IMR-90 (cell line): ENCODE measurements around the gene TPO. TPM values are rescaled to one million over a fixed set of nuclear protein-coding genes. Genes with fewer than 3 reads are reported as not detected.

Source experiments
- ATAC-seq: fragments of 200-7000 bp; cut with Tn5 transposase; 2 replicates; pipeline ENCODE4 v1.9.1; 2020; ENCODE audit warnings: low read depth, mild to moderate bottlenecking, moderate library complexity
- BruUV-seq: library from RNA; stranded (reverse); fragments of 400-500 nt; replicated peaks from 2 replicates; lab custom pipeline; 2021; lab: Mats Ljungman, UMichigan
- CTCF ChIA-PET: fragments of 300-600 bp; formaldehyde crosslinking; extraction: SDS; loops from one replicate; lab custom pipeline; 2021; ENCODE audit warnings: antibody characterized with exemption; lab: Yijun Ruan, JAX
- POLR2A ChIA-PET: fragments of 300-600 bp; sonication (Branson Sonifier 250); formaldehyde crosslinking; loops from one replicate; lab custom pipeline; 2022; ENCODE audit warnings: antibody characterized with exemption; ENCODE audit not compliant: unreplicated experiment; lab: Charles Lee
- DNase-seq: peaks from one replicate; pipeline ENCODE4 v3.0.0; 2013
- H2AFZ ChIP-seq: replicated peaks from 2 replicates; pipeline ENCODE3; 2013; ENCODE audit warnings: low read length, mild to moderate bottlenecking; ENCODE audit not compliant: poor library complexity
- H2AK5ac ChIP-seq: 2 replicates; pipeline ENCODE4 v1.6.1; 2013; ENCODE audit warnings: low read depth, low read length, inconsistent platforms
- H2AK9ac ChIP-seq: replicated peaks from 2 replicates; pipeline ENCODE3; 2013; ENCODE audit warnings: mild to moderate bottlenecking, low read depth, low read length, moderate library complexity; ENCODE audit not compliant: poor library complexity
- H2BK120ac ChIP-seq: 2 replicates; pipeline ENCODE4 v1.6.1; 2013; ENCODE audit warnings: low read depth, low read length, inconsistent platforms
- H2BK15ac ChIP-seq: 3 replicates; pipeline ENCODE4 v1.6.1; 2013; ENCODE audit warnings: low read depth, low read length, inconsistent platforms
- H2BK20ac ChIP-seq: 2 replicates; pipeline ENCODE4 v1.6.1; 2013; ENCODE audit warnings: low read depth, mild to moderate bottlenecking, inconsistent platforms, low read length, moderate library complexity
- H2BK5ac ChIP-seq: 2 replicates; pipeline ENCODE4 v1.6.1; 2013; ENCODE audit warnings: mild to moderate bottlenecking, low read depth, low read length, inconsistent platforms; ENCODE audit not compliant: poor library complexity, severe bottlenecking
- H3K14ac ChIP-seq: replicated peaks from 2 replicates; pipeline ENCODE4 v1.6.1; 2013; ENCODE audit warnings: low read depth, low read length, inconsistent platforms
- H3K18ac ChIP-seq: 2 replicates; pipeline ENCODE4 v1.6.1; 2013; ENCODE audit warnings: low read depth, low read length, control low read depth
- H3K23ac ChIP-seq: 2 replicates; pipeline ENCODE4 v1.6.1; 2013; ENCODE audit warnings: low read depth, low read length, inconsistent platforms
- H3K27ac ChIP-seq: 2 replicates; pipeline ENCODE4 v1.5.1; 2013; ENCODE audit warnings: mild to moderate bottlenecking, control low read depth, low read length; ENCODE audit not compliant: insufficient read depth
- H3K27me3 ChIP-seq: 2 replicates; pipeline ENCODE4 v1.6.1; 2013; ENCODE audit warnings: low read length; ENCODE audit not compliant: control insufficient read depth, insufficient read depth
- H3K36me3 ChIP-seq: 2 replicates; pipeline ENCODE4 v1.6.1; 2013; ENCODE audit warnings: low read length, mixed read lengths; ENCODE audit not compliant: control insufficient read depth, insufficient read depth
- H3K4ac ChIP-seq: 2 replicates; pipeline ENCODE4 v1.6.1; 2013; ENCODE audit warnings: low read depth, low read length, inconsistent platforms
- H3K4me1 ChIP-seq: 2 replicates; pipeline ENCODE4 v1.6.1; 2013; ENCODE audit warnings: low read length, mixed read lengths; ENCODE audit not compliant: control insufficient read depth, insufficient read depth
- H3K4me2 ChIP-seq: 2 replicates; pipeline ENCODE4 v1.6.1; 2013; ENCODE audit warnings: low read depth, mild to moderate bottlenecking, control low read depth, low read length, moderate library complexity
- H3K4me3 ChIP-seq: 2 replicates; pipeline ENCODE4 v1.5.1; 2013; ENCODE audit warnings: low read depth, mild to moderate bottlenecking, control low read depth, low read length, moderate library complexity; ENCODE audit not compliant: insufficient read depth
- H3K56ac ChIP-seq: 2 replicates; pipeline ENCODE4 v1.6.1; 2013; ENCODE audit warnings: low read length, inconsistent platforms; ENCODE audit not compliant: insufficient read depth; ENCODE audit errors: extremely low read depth
- H3K79me1 ChIP-seq, 2 experiments: 2 replicates each; pipeline ENCODE4 v1.6.1; 2013; ENCODE audit warnings: low read length in 2 of 2, inconsistent platforms in 1 of 2, low read depth in 1 of 2
- H3K9ac ChIP-seq: 2 replicates; pipeline ENCODE4 v1.6.1; 2013; ENCODE audit warnings: low read depth, low read length, control low read depth
- H3K9me1 ChIP-seq: 2 replicates; pipeline ENCODE4 v1.6.1; 2013; ENCODE audit warnings: low read length, inconsistent platforms; ENCODE audit not compliant: insufficient read depth
- H3K9me3 ChIP-seq: 2 replicates; pipeline ENCODE4 v1.6.1; 2013; ENCODE audit warnings: low read length; ENCODE audit not compliant: control insufficient read depth, insufficient read depth
- H4K20me1 ChIP-seq: 2 replicates; pipeline ENCODE4 v1.6.1; 2013; ENCODE audit warnings: low read length, inconsistent platforms; ENCODE audit not compliant: insufficient read depth
- H4K5ac ChIP-seq: 2 replicates; pipeline ENCODE4 v1.6.1; 2013; ENCODE audit warnings: mild to moderate bottlenecking, low read depth, low read length, control low read depth
- H4K8ac ChIP-seq, 2 experiments: 2 replicates each; pipeline ENCODE4 v1.6.1; 2013; ENCODE audit warnings: low read depth in 2 of 2, low read length in 2 of 2, control low read depth in 1 of 2, inconsistent platforms in 1 of 2
- H4K91ac ChIP-seq: 2 replicates; pipeline ENCODE4 v1.6.1; 2013; ENCODE audit warnings: low read depth, low read length, inconsistent platforms; ENCODE audit not compliant: insufficient read depth
- BHLHE40 ChIP-seq: fragments of 150-350 bp; IDR thresholded peaks from 2 replicates; pipeline ENCODE4 v1.6.1; 2016; ENCODE audit warnings: mild to moderate bottlenecking, low read depth, low read length
- CEBPB ChIP-seq: IDR thresholded peaks from 2 replicates; pipeline ENCODE4 v1.6.1; 2012; ENCODE audit warnings: low read depth, low read length, improper control_type of control experiment
- CHD1 ChIP-seq: IDR thresholded peaks from 2 replicates; pipeline ENCODE4 v1.6.1; 2012; ENCODE audit warnings: low read depth, low read length, improper control_type of control experiment
- CTCF ChIP-seq: conservative IDR thresholded peaks from 2 replicates; pipeline ENCODE4 v1.5.1; 2012; ENCODE audit warnings: mild to moderate bottlenecking, low read depth, low read length, improper control_type of control experiment
- FOS ChIP-seq: fragments of 150-350 bp; IDR thresholded peaks from 2 replicates; pipeline ENCODE4 v1.6.1; 2016; ENCODE audit warnings: low read depth, low read length
- MAFK ChIP-seq: IDR thresholded peaks from 2 replicates; pipeline ENCODE4 v1.6.1; 2012; ENCODE audit warnings: low read depth, low read length, improper control_type of control experiment
- MAZ ChIP-seq: IDR thresholded peaks from 2 replicates; pipeline ENCODE4 v1.6.1; 2012; ENCODE audit warnings: low read depth, mild to moderate bottlenecking, low read length, improper control_type of control experiment, moderate library complexity, borderline replicate concordance
- MXI1 ChIP-seq: IDR thresholded peaks from 2 replicates; pipeline ENCODE4 v1.6.1; 2012; ENCODE audit warnings: low read depth, mild to moderate bottlenecking, low read length, moderate library complexity, borderline replicate concordance
- NFE2L2 ChIP-seq: fragments of 150-350 bp; IDR thresholded peaks from 2 replicates; pipeline ENCODE4 v1.6.1; 2016; ENCODE audit warnings: low read depth, mild to moderate bottlenecking, low read length
- POLR2A ChIP-seq: IDR thresholded peaks from 2 replicates; pipeline ENCODE4 v1.6.1; 2012; ENCODE audit warnings: mild to moderate bottlenecking, low read depth, low read length
- RAD21 ChIP-seq: IDR thresholded peaks from 2 replicates; pipeline ENCODE4 v1.6.1; 2012; ENCODE audit warnings: low read length, improper control_type of control experiment
- RCOR1 ChIP-seq: IDR thresholded peaks from 2 replicates; pipeline ENCODE4 v1.6.1; 2012; ENCODE audit warnings: mild to moderate bottlenecking, low read length, improper control_type of control experiment; ENCODE audit not compliant: insufficient replicate concordance
- RFX5 ChIP-seq: IDR thresholded peaks from 2 replicates; pipeline ENCODE4 v1.8.0; 2012; ENCODE audit warnings: low read depth, mild to moderate bottlenecking, low read length, moderate library complexity
- SMC3 ChIP-seq: fragments of 150-350 bp; IDR thresholded peaks from 2 replicates; pipeline ENCODE4 v1.6.1; 2016; ENCODE audit warnings: low read depth, mild to moderate bottlenecking, antibody characterized with exemption, low read length, moderate library complexity
- WGBS, 2 experiments: methylation state at CpG; one replicate each; pipeline versions ENCODE4 v1.1.5 to v1.1.7; 2013; ENCODE audit warnings: missing lambda C conversion rate in 2 of 2; ENCODE audit not compliant: insufficient read length in 1 of 2; ENCODE audit errors: extremely low coverage in 2 of 2; 5-methylcytosine and 5-hydroxymethylcytosine counted together
- dilution Hi-C: fragments of 300-500 bp; cut with HindIII; formaldehyde crosslinking; loops from one replicate; pipeline ENCODE4 v1.14.3; 2018; ENCODE audit warnings: low sequenced_read_pairs; ENCODE audit not compliant: unreplicated experiment
- in situ Hi-C: fragments of 300-500 bp; cut with MboI; formaldehyde crosslinking; loops from 3 replicates; pipeline ENCODE4 v1.14.3; 2019; ENCODE audit warnings: low sequenced_read_pairs, inconsistent platforms, mixed read lengths
- intact Hi-C: fragments of 100-400 bp; cut with micrococcal nuclease; formaldehyde crosslinking; loops from 2 replicates; pipeline ENCODE4 v1.10.0; 2022
- polyA plus RNA-seq, 3 experiments: library from polyadenylated mRNA; depleted of rRNA; stranded (reverse); fragments of >200 nt; gene quantifications; 2 replicates each; pipeline ENCODE4 v1.2.3, GENCODE V29; 2012; ENCODE audit warnings: low replicate concordance in 1 of 3
- total RNA-seq: library from RNA; depleted of rRNA; stranded (reverse); fragments of >200 nt; gene quantifications from 2 replicates; pipeline ENCODE4 v1.2.3, GENCODE V29; 2012
- TF ChIP-seq, protein P1 (sequence below): fragments of 150-350 bp; IDR thresholded peaks from 2 replicates; pipeline ENCODE4 v1.6.1; 2016; ENCODE audit warnings: low read depth, mild to moderate bottlenecking, low read length, moderate library complexity, borderline replicate concordance
- TF ChIP-seq, protein P2 (sequence below): fragments of 150-350 bp; IDR thresholded peaks from 2 replicates; pipeline ENCODE4 v1.6.1; 2017; ENCODE audit warnings: mild to moderate bottlenecking, antibody characterized with exemption, low read length, low read depth

The TPO gene
- total and polyA plus RNA-seq, 2 of the 4 experiments (the other 2 are of a cell fraction): not detected

GRCh38 chr2:1496359-1496821, 83.1 kb downstream of the TPO start:
- Histone ChIP-seq H2BK120ac (no peak overlapping the region), H4K20me1 (no peaks in the 10 kb centered on the region), H3K4me1 (no peaks in the 10 kb centered on the region), H2AK9ac (no peak overlapping the region), H3K23ac (no peak overlapping the region), H3K56ac (no peak overlapping the region), H2BK5ac (no peak overlapping the region), H3K9me1 (no peaks in the 10 kb centered on the region), H4K8ac (no peak overlapping the region), H3K14ac (no peak overlapping the region), H3K18ac (no peak overlapping the region), H3K4me3 (no peak overlapping the region), H3K4ac (no peak overlapping the region), H4K91ac (no peak overlapping the region), H2BK15ac (no peak overlapping the region), H4K5ac (no peak overlapping the region), H3K27me3 (no peaks in the 10 kb centered on the region; the same call in 1 of the 2 replicates), H3K9ac (no peak overlapping the region), H3K4me2 (no peak overlapping the region), H2BK20ac (no peak overlapping the region), H2AK5ac (no peak overlapping the region), H3K36me3 (no peaks in the 10 kb centered on the region), H3K27ac (no peak overlapping the region), H3K9me3 (no peaks in the 10 kb centered on the region), H2AFZ (no peak overlapping the region), H3K79me1 (no peaks in the 10 kb centered on the region)
- DNase-seq (no peak), ATAC-seq (no peak)
- dilution Hi-C loops: no loop called here
- no TSS peak for BruUV-seq
- POLR2A ChIA-PET: no interaction called here
- TF ChIP-seq, protein P1, sequence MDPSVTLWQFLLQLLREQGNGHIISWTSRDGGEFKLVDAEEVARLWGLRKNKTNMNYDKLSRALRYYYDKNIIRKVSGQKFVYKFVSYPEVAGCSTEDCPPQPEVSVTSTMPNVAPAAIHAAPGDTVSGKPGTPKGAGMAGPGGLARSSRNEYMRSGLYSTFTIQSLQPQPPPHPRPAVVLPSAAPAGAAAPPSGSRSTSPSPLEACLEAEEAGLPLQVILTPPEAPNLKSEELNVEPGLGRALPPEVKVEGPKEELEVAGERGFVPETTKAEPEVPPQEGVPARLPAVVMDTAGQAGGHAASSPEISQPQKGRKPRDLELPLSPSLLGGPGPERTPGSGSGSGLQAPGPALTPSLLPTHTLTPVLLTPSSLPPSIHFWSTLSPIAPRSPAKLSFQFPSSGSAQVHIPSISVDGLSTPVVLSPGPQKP: no peak
- TF ChIP-seq MAFK (no peak), POLR2A (no peak), RFX5 (no peak), CEBPB (no peak), RAD21 (no peak), NFE2L2 (no peak), MAZ (no peak), CHD1 (no peak), CTCF (no peak), RCOR1 (no peak), FOS (no peak), MXI1 (no peak), SMC3 (no peak), BHLHE40 (no peak)
- TF ChIP-seq, protein P2, sequence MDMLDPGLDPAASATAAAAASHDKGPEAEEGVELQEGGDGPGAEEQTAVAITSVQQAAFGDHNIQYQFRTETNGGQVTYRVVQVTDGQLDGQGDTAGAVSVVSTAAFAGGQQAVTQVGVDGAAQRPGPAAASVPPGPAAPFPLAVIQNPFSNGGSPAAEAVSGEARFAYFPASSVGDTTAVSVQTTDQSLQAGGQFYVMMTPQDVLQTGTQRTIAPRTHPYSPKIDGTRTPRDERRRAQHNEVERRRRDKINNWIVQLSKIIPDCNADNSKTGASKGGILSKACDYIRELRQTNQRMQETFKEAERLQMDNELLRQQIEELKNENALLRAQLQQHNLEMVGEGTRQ: no peak
- intact Hi-C loops: no loop called here
- CTCF ChIA-PET: no interaction called here
- in situ Hi-C loops: no loop called here
- no CpG with 5 or more reads among the region's 19 CpGs for WGBS, 2 experiments
